HG03439 (cell line): ENCODE measurements around the gene B3GNT9.
A peak's percentile ranks its signal among the peaks of the same experiment; 100 is the strongest.

Experiments
- ATAC-seq: cut with Tn5 transposase; IDR thresholded peaks from one replicate; pipeline ENCODE4 v1.9.1; 2021; ENCODE audit warnings: mild to moderate bottlenecking, moderate library complexity; ENCODE audit not compliant: unreplicated experiment

The B3GNT9 gene

GRCh38 chr16:67186550-67186950, 35.8 kb upstream of the B3GNT9 start:
- ATAC-seq: no peak

DNA sequence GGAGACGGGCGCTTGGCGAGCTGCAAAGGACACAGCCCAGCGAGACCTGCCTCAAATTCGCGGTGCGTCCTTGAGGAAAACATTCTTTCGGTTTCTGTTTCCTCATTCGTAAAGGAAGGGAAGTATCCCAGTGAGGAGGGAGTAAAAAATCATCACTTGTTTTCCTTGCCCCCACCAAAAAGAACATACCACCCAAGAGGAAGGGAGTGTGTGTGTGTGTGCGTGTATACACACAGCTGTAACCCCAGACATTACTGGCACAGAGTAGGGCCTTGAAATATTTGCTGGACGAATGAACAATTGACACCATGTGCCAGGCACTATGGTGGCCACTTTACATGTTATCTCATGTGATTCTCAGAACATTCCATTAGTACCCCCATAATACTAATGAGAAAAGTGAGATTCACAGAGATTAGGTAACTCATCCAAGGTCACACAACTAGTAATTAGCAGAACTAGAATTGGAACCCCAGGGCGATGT, 34.9 kb upstream of the B3GNT9 start:
- no peak for ATAC-seq

- ATAC-seq: no peak
Observed at GRCh38 chr16:67184995-67185650, 34.3 kb upstream of the B3GNT9 start.

DNA sequence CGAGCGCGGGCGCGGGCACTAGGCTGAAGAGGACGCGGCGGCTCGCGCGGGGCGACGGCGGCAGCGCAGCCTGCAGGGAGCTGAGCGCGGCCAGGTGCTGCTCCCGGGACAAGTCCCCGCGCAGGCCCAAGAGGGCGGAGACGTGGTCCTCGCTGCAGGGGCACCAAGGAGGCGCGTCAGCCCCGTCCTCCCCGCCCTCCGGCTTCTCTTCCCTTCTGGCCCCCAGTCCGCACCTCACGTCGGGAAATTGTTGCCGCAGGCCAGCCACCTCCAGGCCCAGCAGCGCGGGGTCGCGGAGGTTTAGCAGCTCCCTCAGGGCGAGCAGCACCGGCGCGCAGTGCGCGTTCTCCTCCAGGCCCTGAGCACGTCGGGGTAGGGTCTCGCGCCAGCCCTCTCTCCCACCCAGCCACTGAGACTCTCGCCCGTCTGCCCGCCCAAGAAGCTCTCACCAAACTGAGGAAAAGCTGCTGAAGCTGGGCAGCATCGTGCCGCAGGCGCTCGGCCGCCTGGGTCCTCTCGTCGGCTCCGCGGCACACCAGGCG, 33.7 kb upstream of the B3GNT9 start:
- peak; percentile 7 for ATAC-seq

DNA sequence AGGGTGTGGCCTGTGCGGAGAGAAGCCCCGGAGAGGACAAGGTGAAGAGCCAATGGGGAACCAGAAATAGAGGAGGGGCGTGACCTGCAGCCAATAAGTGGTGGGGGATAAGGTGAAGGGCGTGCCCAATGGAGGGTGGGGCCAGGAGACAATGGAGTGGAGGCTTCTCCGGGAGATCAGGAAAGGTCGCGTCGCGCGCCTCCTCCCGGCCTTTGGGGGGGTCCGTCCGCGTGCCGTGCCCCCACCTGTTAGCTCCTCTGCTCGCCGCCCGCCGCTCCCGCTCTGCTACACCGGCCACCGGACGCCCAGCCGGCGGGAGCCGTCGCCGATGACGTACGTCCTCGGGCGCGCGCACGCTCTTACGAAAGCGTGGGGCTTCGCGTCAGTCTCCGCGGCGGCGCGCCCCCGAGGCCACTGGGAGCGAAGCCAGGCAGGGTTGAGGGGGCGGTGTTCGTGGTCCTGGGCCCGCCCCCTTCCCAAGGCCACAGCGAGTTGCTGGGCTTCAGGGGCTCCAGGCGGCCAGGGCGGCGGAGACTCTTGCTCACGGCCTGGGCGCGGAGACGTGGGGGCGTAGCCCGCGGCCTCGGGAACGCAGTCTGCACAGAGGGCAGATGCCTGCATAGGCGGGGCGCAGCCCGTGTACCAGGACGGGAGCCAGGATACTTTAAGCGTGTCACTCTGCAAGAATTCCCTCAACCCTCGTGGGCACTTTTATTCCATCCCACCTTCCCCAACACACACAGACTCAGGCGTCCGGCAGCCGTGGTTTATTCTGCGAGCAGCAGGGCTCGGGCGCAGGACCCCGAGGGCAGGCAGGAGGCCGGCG, 33.0 kb upstream of the B3GNT9 start, which contains the start of gene MATCAP1:
MATCAP1 (minus strand) TSS at position 337 of the 826 bp plus-strand sequence. CDS start 3,353 bp downstream, outside the sequence.
- peak; percentile 82 for ATAC-seq

DNA sequence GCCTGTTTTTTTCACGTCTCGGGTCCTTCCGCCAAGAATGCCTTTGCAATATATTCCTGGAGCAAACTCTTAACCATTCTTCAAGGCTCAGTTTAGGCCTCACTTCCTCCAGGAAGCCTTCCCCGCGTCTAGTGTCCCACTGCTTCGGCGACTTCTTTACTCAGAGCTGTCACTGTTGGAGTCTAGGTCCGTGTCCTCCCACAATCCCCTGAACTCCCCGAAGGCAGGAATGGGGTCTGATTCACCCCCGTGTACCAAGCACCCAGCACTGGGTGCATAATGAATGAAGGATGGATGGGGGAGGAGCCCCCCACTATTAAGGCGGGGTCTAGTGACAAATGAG, 32.5 kb upstream of the B3GNT9 start:
- no peak for ATAC-seq

- ATAC-seq: no peak
Observed at GRCh38 chr16:67182288-67182687, 31.5 kb upstream of the B3GNT9 start.

DNA sequence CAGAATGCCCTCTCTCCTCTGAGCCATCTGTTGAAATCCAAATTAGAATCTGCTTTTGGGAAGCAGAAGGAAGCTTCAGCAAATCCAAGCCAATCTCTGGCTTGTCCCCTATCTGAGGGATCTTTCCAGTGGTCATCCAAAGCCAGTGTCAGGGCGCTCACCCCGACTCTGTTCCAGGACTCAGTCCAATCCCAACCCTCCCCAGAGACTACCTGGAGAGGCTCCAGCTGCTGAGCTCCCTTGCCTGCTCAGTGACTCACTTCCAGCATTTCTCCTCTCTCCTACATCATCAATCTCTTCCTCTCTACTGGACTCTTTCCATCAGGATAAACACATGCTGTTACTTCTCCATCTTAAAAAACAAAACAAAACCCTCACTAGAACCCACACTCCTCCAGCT, 30.5 kb upstream of the B3GNT9 start:
- no peak for ATAC-seq

DNA sequence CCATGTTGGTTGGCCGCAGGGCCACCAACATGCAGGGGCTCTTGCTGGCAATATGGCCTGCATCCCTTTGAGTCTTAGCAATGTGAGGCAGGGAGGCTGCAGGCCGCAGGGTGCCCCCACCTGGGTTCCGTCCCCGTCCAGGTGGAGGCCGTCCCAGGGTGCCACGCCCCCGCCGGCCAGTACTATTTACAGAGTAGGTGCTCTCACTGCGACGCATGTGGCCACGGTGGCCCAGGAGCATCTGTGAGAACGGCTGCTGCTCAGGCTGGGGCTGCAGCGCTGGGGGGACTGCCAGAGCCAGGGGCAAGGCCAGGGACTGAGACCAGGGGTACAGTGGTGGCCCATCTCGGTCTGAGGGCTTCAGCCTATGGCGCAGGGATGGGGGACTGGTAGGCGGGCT, 29.4 kb upstream of the B3GNT9 start:
- ATAC-seq: no peak

GRCh38 chr16:67179421-67180080, 28.8 kb upstream of the B3GNT9 start:
- ATAC-seq: no peak

GRCh38 chr16:67177743-67178699, 27.2 kb upstream of the B3GNT9 start:
- no peak for ATAC-seq

DNA sequence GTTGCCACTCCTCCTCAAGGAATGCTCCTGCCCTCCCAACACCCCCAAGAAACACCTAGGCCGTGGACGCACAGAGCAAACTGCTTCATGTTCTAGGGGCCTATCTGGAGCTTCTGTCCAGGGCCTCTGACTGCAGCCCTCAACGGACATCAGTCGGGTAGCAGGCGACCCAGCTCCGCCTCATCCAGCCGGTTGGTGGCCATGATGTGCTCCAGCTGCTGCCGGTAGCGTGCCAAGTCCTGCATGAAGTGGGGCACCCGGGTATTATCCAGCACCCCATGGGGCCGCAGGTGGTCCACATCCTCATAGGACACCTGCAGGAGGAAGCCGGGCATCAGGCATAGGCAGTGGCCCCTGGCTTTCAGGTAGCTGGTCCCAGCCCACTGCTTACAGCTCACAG, 25.9 kb upstream of the B3GNT9 start:
- ATAC-seq: no peak

DNA sequence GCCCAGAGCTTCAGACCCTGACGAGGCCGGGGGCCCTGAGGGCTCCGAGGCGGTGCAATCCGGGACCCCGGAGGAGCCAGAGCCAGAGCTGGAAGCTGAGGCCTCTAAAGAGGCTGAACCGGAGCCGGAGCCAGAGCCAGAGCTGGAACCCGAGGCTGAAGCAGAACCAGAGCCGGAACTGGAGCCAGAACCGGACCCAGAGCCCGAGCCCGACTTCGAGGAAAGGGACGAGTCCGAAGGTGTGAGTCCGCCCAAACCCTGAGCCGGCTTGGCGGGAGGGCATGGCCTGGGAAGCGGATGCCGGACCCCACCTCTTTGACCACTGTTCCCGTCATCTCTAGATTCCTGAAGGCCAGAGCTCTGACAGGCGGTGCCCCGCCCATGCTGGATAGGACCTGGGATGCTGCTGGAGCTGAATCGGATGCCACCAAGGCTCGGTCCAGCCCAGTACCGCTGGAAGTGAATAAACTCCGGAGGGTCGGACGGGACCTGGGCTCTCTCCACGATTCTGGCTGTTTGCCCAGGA, 24.0 kb upstream of the B3GNT9 start:
- no peak for ATAC-seq

DNA sequence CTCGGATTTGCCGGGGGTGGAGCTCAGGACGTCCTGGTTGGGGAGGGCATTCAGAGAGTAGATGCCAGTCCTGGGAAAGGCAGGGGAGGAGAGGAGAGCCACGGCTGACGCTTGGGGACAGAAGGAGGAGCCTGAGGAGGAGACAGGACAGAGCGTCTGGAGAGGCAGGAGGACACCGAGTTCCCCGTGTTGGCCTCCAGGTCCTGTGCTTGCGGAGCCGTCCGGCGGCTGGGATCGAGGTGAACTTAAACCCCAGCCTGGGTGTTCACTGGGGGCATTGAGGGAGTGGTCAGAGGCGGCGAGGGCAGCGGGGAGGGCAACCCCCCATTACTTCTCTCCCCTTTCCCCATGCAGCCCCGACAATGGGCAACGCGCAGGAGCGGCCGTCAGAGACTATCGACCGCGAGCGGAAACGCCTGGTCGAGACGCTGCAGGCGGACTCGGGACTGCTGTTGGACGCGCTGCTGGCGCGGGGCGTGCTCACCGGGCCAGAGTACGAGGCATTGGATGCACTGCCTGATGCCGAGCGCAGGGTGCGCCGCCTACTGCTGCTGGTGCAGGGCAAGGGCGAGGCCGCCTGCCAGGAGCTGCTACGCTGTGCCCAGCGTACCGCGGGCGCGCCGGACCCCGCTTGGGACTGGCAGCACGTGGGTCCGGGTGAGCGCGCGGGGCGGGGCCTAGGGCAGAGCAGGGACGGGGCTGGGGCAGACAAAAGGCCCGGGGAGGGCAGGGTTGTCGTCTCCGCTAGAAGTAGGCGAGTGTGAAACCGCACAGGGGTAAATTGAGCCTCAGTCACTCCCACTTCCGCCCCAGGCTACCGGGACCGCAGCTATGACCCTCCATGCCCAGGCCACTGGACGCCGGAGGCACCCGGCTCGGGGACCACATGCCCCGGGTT, 23.3 kb upstream of the B3GNT9 start:
- peak; percentile 43 for ATAC-seq

DNA sequence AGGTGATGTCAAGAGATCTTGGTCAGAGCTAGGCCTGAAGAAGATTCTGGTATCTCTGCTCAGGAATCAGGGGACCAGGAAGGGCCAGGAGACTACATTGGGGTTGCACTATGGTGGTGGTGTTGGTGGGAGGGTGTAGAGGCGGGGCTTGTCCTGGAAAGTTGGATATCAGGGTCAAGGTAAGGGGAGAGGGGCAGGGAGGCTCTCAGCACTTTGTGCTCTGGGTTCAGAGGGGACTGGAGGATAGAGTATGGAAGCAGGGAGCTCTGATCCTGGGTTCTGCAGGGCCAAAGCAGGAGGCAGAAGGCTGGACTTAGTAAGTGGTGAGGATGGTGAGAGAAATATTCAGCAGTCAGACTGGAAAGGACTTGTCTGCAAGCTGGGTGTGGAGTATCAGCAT, 22.5 kb upstream of the B3GNT9 start:
- ATAC-seq: no peak

- ATAC-seq: no peak
Observed at GRCh38 chr16:67170949-67171649, 20.3 kb upstream of the B3GNT9 start.

DNA sequence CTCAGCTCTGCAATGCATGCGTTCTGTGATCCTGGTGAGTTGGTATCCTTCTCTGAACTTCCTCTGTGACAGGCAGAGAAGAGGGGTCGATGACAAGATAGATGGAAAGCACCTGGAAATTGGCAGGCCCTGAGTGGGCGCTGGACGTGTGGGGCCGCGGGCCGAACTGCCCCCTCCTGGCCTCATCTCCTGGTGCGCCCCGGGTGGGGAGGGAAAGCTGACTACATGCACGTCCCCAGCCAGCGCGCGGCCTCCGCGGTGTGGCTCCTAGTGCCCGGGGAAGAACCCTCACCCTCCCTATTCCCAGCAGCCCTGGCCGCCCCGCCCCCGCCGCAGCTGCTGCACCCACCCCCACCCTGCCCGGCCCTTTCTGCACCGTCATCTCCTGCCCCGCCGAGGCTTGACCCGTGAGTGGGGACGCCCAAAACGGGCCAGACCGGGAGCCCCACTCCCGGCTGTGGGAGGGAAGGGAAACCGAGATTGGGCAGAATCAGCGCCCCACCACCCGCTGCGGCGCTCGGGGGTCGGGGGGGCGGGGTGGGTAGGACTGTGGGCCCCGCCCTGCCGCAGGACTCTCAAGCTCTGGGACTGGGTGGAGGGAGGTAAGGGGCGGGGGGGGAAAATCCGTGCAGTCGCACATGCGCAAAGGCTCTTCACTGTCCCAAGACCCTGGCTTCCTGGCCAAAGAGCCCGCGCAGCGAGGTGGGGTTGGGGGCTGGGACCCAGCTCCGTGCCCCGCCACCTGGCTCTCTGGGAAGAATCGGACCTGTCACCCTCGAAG, 19.6 kb upstream of the B3GNT9 start, which contains the start of gene NOL3:
NOL3 (plus strand) TSS at position 371 of the 781 bp plus-strand sequence.
- peak; percentile 45 for ATAC-seq
